Right lung (tissue), 5 donors: ENCODE measurements around the gene SHISA8. TPM values are rescaled to one million over a fixed set of nuclear protein-coding genes. Genes with fewer than 3 reads are reported as not detected.

Source experiments
- DNase-seq, 2 donors: peaks; one replicate each; pipeline ENCODE4 v3.0.0-alpha.2; 2013
- polyA plus RNA-seq, 5 donors: library from polyadenylated mRNA; unstranded; fragments of 120-200 nt; gene quantifications; one replicate each; pipeline versions ENCODE4 v1.2.1 to v1.2.3, GENCODE V29; 2013; ENCODE audit warnings: inconsistent platforms in 1 of 5, low replicate concordance in 1 of 5; ENCODE audit not compliant: insufficient read length in 5 of 5, insufficient read depth in 1 of 5

The SHISA8 gene
- polyA plus RNA-seq, 5 donors = 0.08 to 0.27 (median 0.21) TPM; not detected in 2

GRCh38 chr22:41915786-41916493 is 1.1 kb upstream of the SHISA8 start:
- no peak for DNase-seq

GRCh38 chr22:41914611-41915034 is 251 bp downstream of the SHISA8 start:
- DNase-seq = no peak

GRCh38 chr22:41913842-41914534 is 886 bp downstream of the SHISA8 start:
- no peak for DNase-seq

- no peak for DNase-seq
Observed at GRCh38 chr22:41913040-41913719, 1.7 kb downstream of the SHISA8 start.

- DNase-seq = no peak
Observed at GRCh38 chr22:41912338-41913039, 2.4 kb downstream of the SHISA8 start.

DNA sequence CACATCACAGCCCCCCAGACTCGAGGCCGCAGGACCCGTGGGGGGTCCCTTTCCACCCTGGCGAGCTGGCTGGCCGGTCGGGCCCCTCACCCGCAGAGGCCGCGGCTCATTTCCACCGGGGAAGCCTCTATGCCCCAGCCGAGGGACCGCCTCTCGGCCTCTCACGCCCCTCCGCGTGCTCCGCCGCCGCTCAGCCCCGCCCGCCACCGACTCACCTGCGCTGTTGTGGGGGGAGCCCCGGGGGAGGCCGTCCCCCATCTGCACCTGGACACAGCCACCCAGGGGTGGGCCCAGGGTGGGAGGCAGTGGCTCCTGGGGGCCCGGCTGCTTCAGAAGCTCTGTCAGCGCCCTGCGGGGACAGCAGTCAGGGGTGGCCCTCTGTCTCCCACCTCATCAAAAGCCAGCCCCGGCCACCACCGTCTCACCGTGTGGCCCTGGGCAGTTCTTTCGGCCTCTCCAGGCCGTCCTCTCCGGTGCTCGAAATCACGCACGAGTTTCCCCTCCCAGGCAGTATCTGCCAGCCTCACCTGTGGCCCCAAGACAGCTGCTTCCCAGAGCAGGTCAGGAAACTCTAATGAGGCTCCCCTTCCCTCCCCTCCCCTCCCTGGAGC is 3.8 kb downstream of the SHISA8 start:
- DNase-seq = no peak

GRCh38 chr22:41910050-41911000 is 4.5 kb downstream of the SHISA8 start:
- DNase-seq = no peak

- DNase-seq = no peak
Observed at GRCh38 chr22:41909310-41910049, 5.4 kb downstream of the SHISA8 start.

GRCh38 chr22:41908411-41909309 is 6.2 kb downstream of the SHISA8 start:
- no peak for DNase-seq

- DNase-seq = no peak
Observed at GRCh38 chr22:41907436-41908401, 7.2 kb downstream of the SHISA8 start.

DNA sequence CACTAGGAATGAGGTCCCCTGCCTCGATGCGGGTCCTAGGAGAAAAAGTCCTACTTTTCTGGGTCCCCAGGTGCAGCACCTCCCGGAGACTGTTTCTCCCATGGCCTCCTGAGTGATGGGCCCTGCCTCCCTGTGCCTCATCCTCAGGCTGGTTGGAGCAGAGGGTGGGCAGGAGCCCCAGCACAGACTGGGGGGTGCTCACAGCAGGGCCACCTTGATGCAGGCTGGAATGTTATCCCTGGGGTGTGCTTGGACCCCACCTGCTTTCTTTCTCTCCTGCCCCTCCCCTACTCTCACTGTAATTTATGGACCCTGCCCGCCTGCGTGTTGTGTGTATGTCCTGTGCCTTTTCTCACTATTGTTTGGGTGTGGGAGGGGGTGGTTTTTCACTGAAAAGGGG is 8.1 kb downstream of the SHISA8 start:
- DNase-seq = no peak

GRCh38 chr22:41905411-41906202 is 9.3 kb downstream of the SHISA8 start:
- no peak for DNase-seq

- no peak for DNase-seq
Observed at GRCh38 chr22:41904450-41905410, 10.1 kb downstream of the SHISA8 start.

- no peak for DNase-seq
Observed at GRCh38 chr22:41902932-41903421, 11.9 kb downstream of the SHISA8 start.

DNA sequence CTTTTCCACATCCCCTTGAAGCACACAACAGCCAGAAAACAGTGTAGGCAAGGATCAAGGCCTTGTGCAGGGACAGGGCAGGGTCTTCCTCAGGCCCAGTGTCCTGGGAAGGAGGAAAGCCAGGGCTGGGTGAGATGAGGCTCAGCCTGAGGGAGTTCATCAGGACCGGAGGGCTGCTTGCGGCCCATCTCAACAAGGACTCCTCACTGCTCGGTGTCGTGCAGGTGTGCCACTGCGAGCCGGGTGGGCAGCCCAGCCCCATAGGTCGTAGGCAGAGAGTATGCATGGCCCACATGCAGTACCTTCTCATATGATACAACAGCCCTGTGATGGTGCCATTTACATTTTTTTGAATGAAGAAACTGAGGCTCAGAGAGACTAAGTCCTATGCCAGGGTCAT is 12.9 kb downstream of the SHISA8 start:
- no peak for DNase-seq
